OCI-LY3 (cell line): ENCODE data around the gene SIGLEC14.
A peak's percentile ranks its signal among the peaks of the same experiment; 100 is the strongest.

ENCODE experiments used
- H2AFZ ChIP-seq: fragments of 200-600, 300-600 bp; shearing (Covaris generic); 2 replicates; pipeline ENCODE4 v1.6.0; 2014; ENCODE audit warnings: antibody characterized with exemption, low read depth, low read length
- H3K27ac ChIP-seq: fragments of 200-600, 300-600 bp; sonication (generic); 2 replicates; pipeline ENCODE4 v1.5.1; 2014; ENCODE audit warnings: mild to moderate bottlenecking, low read length, moderate library complexity, mixed read lengths
- H3K27me3 ChIP-seq: fragments of 200-600, 300-600 bp; sonication (generic); 2 replicates; pipeline ENCODE4 v1.6.1; 2014; ENCODE audit warnings: low read depth, low read length, mixed read lengths
- H3K36me3 ChIP-seq: fragments of 200-600, 300-600 bp; sonication (generic); replicated peaks from 2 replicates; pipeline ENCODE3; 2014; ENCODE audit warnings: low read depth, low read length, mixed read lengths
- H3K4me1 ChIP-seq: fragments of 300-600, 200-600 bp; sonication (generic); 2 replicates; pipeline ENCODE4 v1.6.1; 2014; ENCODE audit warnings: low read length, mixed read lengths
- H3K4me2 ChIP-seq: fragments of 200-600, 300-600 bp; sonication (generic); 2 replicates; pipeline ENCODE4 v1.6.1; 2014; ENCODE audit warnings: low read length, mixed read lengths
- H3K4me3 ChIP-seq: fragments of 300-600, 200-600 bp; sonication (generic); 2 replicates; pipeline ENCODE4 v1.5.1; 2014; ENCODE audit warnings: antibody characterized with exemption, mild to moderate bottlenecking, low read length, moderate library complexity
- H3K79me2 ChIP-seq: fragments of 300-600, 200-600 bp; shearing (Covaris generic); 2 replicates; pipeline ENCODE4 v1.6.1; 2014; ENCODE audit warnings: mild to moderate bottlenecking, low read length, mixed read lengths
- H3K9ac ChIP-seq: fragments of 300-600, 200-600 bp; shearing (Covaris generic); 2 replicates; pipeline ENCODE4 v1.6.0; 2014; ENCODE audit warnings: mild to moderate bottlenecking, low read length, moderate library complexity
- H3K9me3 ChIP-seq: fragments of 200-600, 300-600 bp; shearing (Covaris generic); 2 replicates; pipeline ENCODE4 v1.6.1; 2014; ENCODE audit warnings: low read length, mixed read lengths; ENCODE audit not compliant: insufficient read depth
- H4K20me1 ChIP-seq: fragments of 200-600, 300-600 bp; sonication (generic); 2 replicates; pipeline ENCODE4 v1.6.1; 2016; ENCODE audit warnings: low read length, mixed read lengths; ENCODE audit not compliant: insufficient read depth
- CTCF ChIP-seq: fragments of 200-600, 300-600 bp; sonication (generic); IDR thresholded peaks from 2 replicates; pipeline ENCODE4 v1.5.1; 2014; ENCODE audit warnings: antibody characterized with exemption, low read length, low read depth
- EZH2phosphoT487 ChIP-seq: fragments of 200-600 bp; shearing (Covaris generic); IDR thresholded peaks from 2 replicates; pipeline ENCODE4 v1.6.1; 2018; ENCODE audit warnings: antibody characterized with exemption, mixed run types, low read depth

The SIGLEC14 gene

GRCh38 chr19:51607077-51607476 is 39.5 kb downstream of the SIGLEC14 start:
- peak; percentile 97 for TF ChIP-seq EZH2phosphoT487
- no peak for TF ChIP-seq CTCF
- Histone ChIP-seq H2AFZ (no peak overlapping the region), H3K27ac (peak overlapping the region; percentile 91), H3K4me3 (peak overlapping the region; percentile 61), H3K4me1 (peaks cover 60% of the 10 kb centered on the region), H3K36me3 (peaks cover 10% of the 10 kb centered on the region), H3K4me2 (peak overlapping the region; percentile 89), H4K20me1 (no peaks in the 10 kb centered on the region), H3K27me3 (peaks cover 48% of the 10 kb centered on the region), H3K79me2 (no peaks in the 10 kb centered on the region), H3K9me3 (0 out of 2 replicates have a peak, but pooled peaks cover under 1% of the 10 kb centered on the region), H3K9ac (peak overlapping the region; percentile 44)

- H2AFZ ChIP-seq: no peak overlapping the region
- H3K4me2 ChIP-seq: peak overlapping the region; percentile 13; the same call in 1 of the 2 replicates
- peaks cover 16% of the 10 kb centered on the region for H3K27me3 ChIP-seq
- H3K9me3 ChIP-seq: no peaks in the 10 kb centered on the region
- H3K79me2 ChIP-seq: no peaks in the 10 kb centered on the region
- peaks cover 7% of the 10 kb centered on the region for H3K36me3 ChIP-seq
- TF ChIP-seq EZH2phosphoT487 (no peak), CTCF (no peak)
- H3K4me3 ChIP-seq: no peak overlapping the region
- no peak overlapping the region for H3K9ac ChIP-seq
- H4K20me1 ChIP-seq: no peaks in the 10 kb centered on the region
- peaks cover 36% of the 10 kb centered on the region for H3K4me1 ChIP-seq
- no peak overlapping the region for H3K27ac ChIP-seq
Measured at GRCh38 chr19:51602189-51602854, 44.3 kb downstream of the SIGLEC14 start.

- Histone ChIP-seq H3K9ac (no peak overlapping the region), H3K4me1 (peaks cover 25% of the 10 kb centered on the region), H3K4me2 (no peak overlapping the region), H3K4me3 (no peak overlapping the region), H3K79me2 (no peaks in the 10 kb centered on the region), H4K20me1 (no peaks in the 10 kb centered on the region), H2AFZ (no peak overlapping the region), H3K27me3 (peaks cover 16% of the 10 kb centered on the region), H3K9me3 (no peaks in the 10 kb centered on the region), H3K36me3 (peaks cover 5% of the 10 kb centered on the region), H3K27ac (no peak overlapping the region)
- TF ChIP-seq EZH2phosphoT487: no peak
- no peak for TF ChIP-seq CTCF
Measured at GRCh38 chr19:51600940-51601580, 45.6 kb downstream of the SIGLEC14 start.

- no peaks in the 10 kb centered on the region for H3K79me2 ChIP-seq
- H2AFZ ChIP-seq: no peak overlapping the region
- no peaks in the 10 kb centered on the region for H3K27me3 ChIP-seq
- H3K4me1 ChIP-seq: peaks cover 23% of the 10 kb centered on the region
- TF ChIP-seq CTCF (no peak), EZH2phosphoT487 (no peak)
- no peaks in the 10 kb centered on the region for H4K20me1 ChIP-seq
- no peak overlapping the region for H3K4me3 ChIP-seq
- H3K9me3 ChIP-seq: no peaks in the 10 kb centered on the region
- H3K36me3 ChIP-seq: no peaks in the 10 kb centered on the region
- H3K4me2 ChIP-seq: no peak overlapping the region
- no peak overlapping the region for H3K27ac ChIP-seq
- H3K9ac ChIP-seq: no peak overlapping the region
Measured at GRCh38 chr19:51599084-51599483, 47.5 kb downstream of the SIGLEC14 start.
